Psoas muscle (tissue), 8 donors: ENCODE results near the gene NHEJ1. TPM values are rescaled to one million over a fixed set of nuclear protein-coding genes. Genes with fewer than 3 reads are reported as not detected.

ENCODE experiments used
- ATAC-seq, 4 donors: fragments of 200-7000 bp; cut with Tn5 transposase; one replicate each; pipeline ENCODE4 v1.9.1; 2020; ENCODE audit warnings: moderate library complexity in 3 of 4, mild to moderate bottlenecking in 2 of 4
- DNase-seq, 2 donors: peaks; one replicate each; pipeline ENCODE4 v3.0.0-alpha.2; 2020
- H3K27ac ChIP-seq: fragments of 200-600 bp; one replicate; pipeline ENCODE4 v1.8.0; 2022
- H3K27me3 ChIP-seq, 3 donors: fragments of 200-600 bp in 1 of 3; one replicate each; pipeline versions ENCODE4 v1.6.1 to v1.8.0; 2013 to 2022; ENCODE audit warnings: low read length in 2 of 3, mild to moderate bottlenecking in 2 of 3, moderate library complexity in 1 of 3; ENCODE audit not compliant: insufficient read depth in 3 of 3
- H3K36me3 ChIP-seq, 2 donors: fragments of 200-600 bp in 1 of 2; one replicate each; pipeline versions ENCODE4 v1.6.1 to v1.8.0; 2013 to 2022; ENCODE audit warnings: low read depth in 1 of 2, mild to moderate bottlenecking in 1 of 2, moderate library complexity in 1 of 2; ENCODE audit not compliant: insufficient read depth in 1 of 2
- H3K4me1 ChIP-seq: fragments of 200-600 bp; one replicate; pipeline ENCODE4 v1.8.0; 2022
- H3K4me3 ChIP-seq: fragments of 200-600 bp; one replicate; pipeline ENCODE4 v1.8.0; 2022; ENCODE audit warnings: mild to moderate bottlenecking
- H3K9me3 ChIP-seq: fragments of 200-600 bp; one replicate; pipeline ENCODE4 v1.8.0; 2022
- CTCF ChIP-seq: fragments of 200-600 bp; IDR thresholded peaks from one replicate; pipeline ENCODE4 v1.8.0; 2022; ENCODE audit warnings: antibody characterized with exemption
- WGBS, 3 donors: extraction: QIAGEN DNeasy Blood & Tissue Kit; methylation state at CpG; one replicate each; pipeline versions ENCODE4 v1.1.6 to v1.1.7; 2013; 5-methylcytosine and 5-hydroxymethylcytosine counted together
- intact Hi-C, 2 donors: fragments of 100-400 bp; cut with DNase I; formaldehyde crosslinking; loops; one replicate each; pipeline versions ENCODE4 v1.11.0 to v1.14.2; 2022
- polyA plus RNA-seq, 3 donors: library from polyadenylated mRNA; stranded (reverse); fragments of 200-250 nt; gene quantifications; one replicate each; pipeline ENCODE4 v1.2.3, GENCODE V29; 2013
- total RNA-seq, 4 donors: library from RNA; stranded (reverse); fragmentation: NEBNext Ultra II Directional in 2 of 4; extraction: Animal tissue kit (Norgen Biotek cat#: 25700) in 2 of 4; gene quantifications; one replicate each; pipeline versions ENCODE4 v1.2.1 to v1.2.4, GENCODE V29; 2021 to 2023
- donor health status: healthy with polysubstance abuse.
- donor health status: DM: no; HTN: no; CAD: no; lungs with moderate emphysema.
- donor health status: Bipolar disorder and iron deficiency.
- donor health status: healthy.
- donor health status: DM: yes; HTN: yes; CAD: no.
- donor health status: DM: no; HTN: no; CAD: no.
- donor health status: DM: no; HTN: no; CAD: no.
- donor health status: DM: yes; HTN: yes; CAD: no.

The NHEJ1 gene
- total and polyA plus RNA-seq, 7 donors = 10.7 to 20.5 (median 14.4) TPM

- no peaks in the 10 kb centered on the region for H3K9me3 ChIP-seq
- no peaks in the 10 kb centered on the region for H3K27me3 ChIP-seq
- no peak overlapping the region for H3K27ac ChIP-seq
- ATAC-seq (no peak), DNase-seq (no peak)
- TF ChIP-seq CTCF = no peak
- intact Hi-C loops = no loop called here
- H3K4me1 ChIP-seq = peaks cover 4% of the 10 kb centered on the region
- 80 to 86% (median 84%) methylated on average over 4 of the region's 4 CpGs for WGBS, 3 donors
- no peak overlapping the region for H3K4me3 ChIP-seq
- peaks cover 0 to 2% of the 10 kb centered on the region in 2 donors for H3K36me3 ChIP-seq
These were observed 36.1 kb downstream of the NHEJ1 start for GRCh38 chr2:219124381-219125110.

- no peaks in the 10 kb centered on the region for H3K27me3 ChIP-seq
- peaks cover 4% of the 10 kb centered on the region for H3K4me1 ChIP-seq
- no peak for TF ChIP-seq CTCF
- 91 to 95% (median 94%) methylated on average over 8 of the region's 8 CpGs for WGBS, 3 donors
- intact Hi-C loops = no loop called here
- no peak for DNase-seq
- H3K27ac ChIP-seq = no peak overlapping the region
- no peak overlapping the region for H3K4me3 ChIP-seq
- peaks cover 0 to 2% of the 10 kb centered on the region in 2 donors for H3K36me3 ChIP-seq
- no peak for ATAC-seq
- no peaks in the 10 kb centered on the region for H3K9me3 ChIP-seq
These were observed 37.1 kb downstream of the NHEJ1 start for GRCh38 chr2:219123356-219124135.

GRCh38 chr2:219122202-219122980 lies 38.2 kb downstream of the NHEJ1 start:
- H3K27me3 ChIP-seq = no peaks in the 10 kb centered on the region
- peaks cover 4% of the 10 kb centered on the region for H3K4me1 ChIP-seq
- no peak overlapping the region for H3K27ac ChIP-seq
- no peaks in the 10 kb centered on the region for H3K9me3 ChIP-seq
- 84 to 88% (median 86%) methylated on average over 5 of the region's 5 CpGs for WGBS, 3 donors
- TF ChIP-seq CTCF = no peak
- DNase-seq = no peak
- H3K36me3 ChIP-seq = peaks cover 0 to 2% of the 10 kb centered on the region in 2 donors
- intact Hi-C loops = no loop called here
- no peak for ATAC-seq
- no peak overlapping the region for H3K4me3 ChIP-seq

DNA sequence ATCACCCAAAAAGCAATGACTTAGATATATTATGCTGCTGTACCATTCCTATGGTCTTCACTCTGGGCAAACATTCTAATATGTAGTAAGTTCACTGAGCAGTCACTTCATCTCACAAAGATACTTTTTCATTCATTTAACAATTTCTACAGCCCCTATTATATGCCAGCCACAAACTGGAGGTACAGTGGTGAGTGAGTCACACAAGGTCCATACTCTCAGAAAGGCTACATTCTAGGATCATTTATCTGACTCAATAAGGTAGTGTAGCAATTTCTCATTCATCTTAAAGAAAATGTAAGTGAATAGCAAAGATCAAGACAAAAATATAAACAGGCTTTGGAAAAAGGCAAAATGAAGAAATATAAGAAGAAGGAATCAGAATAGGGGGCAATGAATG lies 40.5 kb downstream of the NHEJ1 start:
- H3K27me3 ChIP-seq = no peaks in the 10 kb centered on the region
- intact Hi-C loops = no loop called here
- no peak for DNase-seq

More for the DNA sequence above, 40.5 kb downstream of the NHEJ1 start:
- H3K36me3 ChIP-seq = no peaks in the 10 kb centered on the region
- no peaks in the 10 kb centered on the region for H3K9me3 ChIP-seq
- no peak overlapping the region for H3K27ac ChIP-seq
- no peaks in the 10 kb centered on the region for H3K4me1 ChIP-seq
- TF ChIP-seq CTCF = no peak
- ATAC-seq = no peak
- H3K4me3 ChIP-seq = no peak overlapping the region
